ENCODE data around the gene RPL36AL. TPM values are rescaled to one million over a fixed set of nuclear protein-coding genes. Genes with fewer than 3 reads are reported as not detected.

RPL36AL gene
- polyA plus RNA-seq, 1 donor (not counting 4 experiments of a cell fraction or from before 2014, with no cell fraction given): 327 TPM

DNA sequence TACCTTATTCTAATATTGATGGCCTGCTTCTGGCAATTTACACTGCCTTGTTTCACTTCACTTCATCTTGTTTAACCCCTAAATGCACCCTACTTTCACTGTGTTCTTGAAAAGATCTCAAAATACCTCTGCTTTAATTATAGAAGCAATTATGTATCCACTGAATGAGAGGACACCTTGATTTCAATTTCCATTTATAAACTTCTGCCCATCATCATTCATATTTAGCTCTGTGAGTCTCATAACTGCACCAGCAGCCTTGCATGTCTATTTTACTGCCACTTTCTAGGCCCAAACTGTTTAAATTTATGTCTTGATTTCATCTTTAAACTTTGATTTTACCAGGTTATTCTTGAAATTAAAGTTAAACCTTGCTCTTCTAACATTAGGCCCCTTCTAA, 21.7 kb upstream of the RPL36AL start:
- no peak overlapping the region for H2AFZ ChIP-seq (ENCODE audit: control insufficient read depth, low read length)
- H3K4me1 ChIP-seq (ENCODE audit: control insufficient read depth, extremely low read depth, insufficient read depth, low read length): no peaks in the 10 kb centered on the region
- no peaks in the 10 kb centered on the region for H3K9me3 ChIP-seq (ENCODE audit: control insufficient read depth, low read depth, low read length)
- FAIRE-seq (no peak), DNase-seq (ENCODE audit: low read depth, low spot score) (no peak)
- H3K27ac ChIP-seq (ENCODE audit: control insufficient read depth, insufficient read depth, low read length): no peak overlapping the region
- H4K20me1 ChIP-seq (ENCODE audit: control insufficient read depth, extremely low read depth, insufficient read depth, low read length): no peaks in the 10 kb centered on the region
- H3K4me2 ChIP-seq (ENCODE audit: control insufficient read depth, extremely low read depth, insufficient read depth, low read depth, low read length): no peak overlapping the region
- H3K36me3 ChIP-seq (ENCODE audit: control insufficient read depth in 2 of 2, extremely low read depth in 1 of 2, insufficient read depth in 2 of 2, low read length in 2 of 2): peaks cover 0 to 3% of the 10 kb centered on the region in 2 experiments
- no peaks in the 10 kb centered on the region for H3K27me3 ChIP-seq (ENCODE audit: control insufficient read depth, extremely low read depth, insufficient read depth, low read length)
- no peak overlapping the region for H3K9ac ChIP-seq (ENCODE audit: control insufficient read depth, extremely low read depth, insufficient read depth, low read length)
- dilution Hi-C loops (cut with MboI; ENCODE audit: extremely low pct_ligation_motif_present, low sequenced_read_pairs): no loop called here
- H3K79me2 ChIP-seq (ENCODE audit: control insufficient read depth, insufficient read depth, low read length): peaks cover 41% of the 10 kb centered on the region
- H3K4me3 ChIP-seq (ENCODE audit: control insufficient read depth in 2 of 3, extremely low read depth in 1 of 3, insufficient read depth in 2 of 3, low read depth in 1 of 3, low read length in 3 of 3): no peak overlapping the region
- TF ChIP-seq EZH2 (IDR thresholded peaks at IDR 0.05; ENCODE audit: low read length): no peak
- TF ChIP-seq, protein P1, sequence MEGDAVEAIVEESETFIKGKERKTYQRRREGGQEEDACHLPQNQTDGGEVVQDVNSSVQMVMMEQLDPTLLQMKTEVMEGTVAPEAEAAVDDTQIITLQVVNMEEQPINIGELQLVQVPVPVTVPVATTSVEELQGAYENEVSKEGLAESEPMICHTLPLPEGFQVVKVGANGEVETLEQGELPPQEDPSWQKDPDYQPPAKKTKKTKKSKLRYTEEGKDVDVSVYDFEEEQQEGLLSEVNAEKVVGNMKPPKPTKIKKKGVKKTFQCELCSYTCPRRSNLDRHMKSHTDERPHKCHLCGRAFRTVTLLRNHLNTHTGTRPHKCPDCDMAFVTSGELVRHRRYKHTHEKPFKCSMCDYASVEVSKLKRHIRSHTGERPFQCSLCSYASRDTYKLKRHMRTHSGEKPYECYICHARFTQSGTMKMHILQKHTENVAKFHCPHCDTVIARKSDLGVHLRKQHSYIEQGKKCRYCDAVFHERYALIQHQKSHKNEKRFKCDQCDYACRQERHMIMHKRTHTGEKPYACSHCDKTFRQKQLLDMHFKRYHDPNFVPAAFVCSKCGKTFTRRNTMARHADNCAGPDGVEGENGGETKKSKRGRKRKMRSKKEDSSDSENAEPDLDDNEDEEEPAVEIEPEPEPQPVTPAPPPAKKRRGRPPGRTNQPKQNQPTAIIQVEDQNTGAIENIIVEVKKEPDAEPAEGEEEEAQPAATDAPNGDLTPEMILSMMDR (optimal IDR thresholded peaks at IDR 0.05 in 1 of 3, IDR thresholded peaks at IDR 0.05 in 1 of 3, conservative IDR thresholded peaks at IDR 0.05 in 1 of 3; ENCODE audit: extremely low read depth in 1 of 3, insufficient read depth in 2 of 3, low read length in 3 of 3): no peak
- no peaks in the 10 kb centered on the region for H3K9me1 ChIP-seq (ENCODE audit: control insufficient read depth, extremely low read depth, insufficient read depth, low read length)

DNA sequence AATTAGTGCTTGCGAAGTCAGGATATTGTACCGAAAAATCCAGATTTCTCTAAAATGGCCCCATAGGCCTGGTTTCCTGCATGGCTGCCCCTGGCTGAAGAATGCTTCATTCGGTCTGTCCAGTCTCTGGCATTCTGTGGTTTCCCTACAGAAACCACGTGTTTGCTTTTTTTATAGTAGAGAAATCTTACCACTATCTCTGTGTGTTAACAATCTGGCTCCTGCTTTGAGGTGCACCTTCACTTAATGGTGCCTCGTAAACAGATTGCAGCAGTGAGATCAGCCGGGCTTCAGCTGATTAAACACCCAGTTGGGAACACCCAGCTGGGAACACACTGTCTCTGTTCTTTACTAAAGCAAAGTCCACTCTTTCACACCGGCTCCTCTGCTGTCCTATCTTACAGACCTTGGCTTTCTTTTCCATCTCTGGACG, 21.3 kb upstream of the RPL36AL start:
- Histone ChIP-seq H3K27ac (ENCODE audit: control insufficient read depth, insufficient read depth, low read length) (no peak overlapping the region), H3K27me3 (ENCODE audit: control insufficient read depth, extremely low read depth, insufficient read depth, low read length) (no peaks in the 10 kb centered on the region), H3K4me1 (ENCODE audit: control insufficient read depth, extremely low read depth, insufficient read depth, low read length) (no peaks in the 10 kb centered on the region), H2AFZ (ENCODE audit: control insufficient read depth, low read length) (no peak overlapping the region), H3K4me2 (ENCODE audit: control insufficient read depth, extremely low read depth, insufficient read depth, low read depth, low read length) (no peak overlapping the region), H3K36me3 (ENCODE audit: control insufficient read depth in 2 of 2, extremely low read depth in 1 of 2, insufficient read depth in 2 of 2, low read length in 2 of 2) (peaks cover 0 to 3% of the 10 kb centered on the region in 2 experiments), H3K79me2 (ENCODE audit: control insufficient read depth, insufficient read depth, low read length) (peaks cover 45% of the 10 kb centered on the region), H4K20me1 (ENCODE audit: control insufficient read depth, extremely low read depth, insufficient read depth, low read length) (no peaks in the 10 kb centered on the region), H3K4me3 (ENCODE audit: control insufficient read depth in 2 of 3, extremely low read depth in 1 of 3, insufficient read depth in 2 of 3, low read depth in 1 of 3, low read length in 3 of 3) (no peak overlapping the region), H3K9me1 (ENCODE audit: control insufficient read depth, extremely low read depth, insufficient read depth, low read length) (no peaks in the 10 kb centered on the region), H3K9me3 (ENCODE audit: control insufficient read depth, low read depth, low read length) (no peaks in the 10 kb centered on the region), H3K9ac (ENCODE audit: control insufficient read depth, extremely low read depth, insufficient read depth, low read length) (no peak overlapping the region)
- no peak for FAIRE-seq
- dilution Hi-C loops (cut with MboI; ENCODE audit: extremely low pct_ligation_motif_present, low sequenced_read_pairs): no loop called here
- no peak for DNase-seq (ENCODE audit: low read depth, low spot score)
- no peak for TF ChIP-seq EZH2 (IDR thresholded peaks at IDR 0.05; ENCODE audit: low read length)
- TF ChIP-seq, protein P1 (optimal IDR thresholded peaks at IDR 0.05 in 1 of 3, IDR thresholded peaks at IDR 0.05 in 1 of 3, conservative IDR thresholded peaks at IDR 0.05 in 1 of 3; ENCODE audit: extremely low read depth in 1 of 3, insufficient read depth in 2 of 3, low read length in 3 of 3): no peak

All from keratinocyte (primary cell).